H7 (cell line): ENCODE results near the gene C14orf119. TPM values are rescaled to one million over a fixed set of nuclear protein-coding genes. Genes with fewer than 3 reads are reported as not detected.

Experiments used
- DNase-seq: peaks from one replicate; pipeline ENCODE4 v3.0.0; 2012
- H3K27me3 ChIP-seq: 2 replicates; pipeline ENCODE4 v1.6.0; 2011; ENCODE audit warnings: mild to moderate bottlenecking, low read length; ENCODE audit not compliant: control insufficient read depth, insufficient read depth
- H3K36me3 ChIP-seq: replicated peaks from 2 replicates; pipeline ENCODE4 v1.5.1; 2011; ENCODE audit warnings: low read length; ENCODE audit not compliant: control insufficient read depth, insufficient read depth
- H3K4me3 ChIP-seq: 2 replicates; pipeline ENCODE4 v1.5.1; 2011; ENCODE audit warnings: low read depth, mild to moderate bottlenecking, control low read depth, low read length, moderate library complexity; ENCODE audit not compliant: insufficient read depth
- total RNA-seq: library from RNA; depleted of rRNA; stranded (reverse); fragments of >200 nt; shearing (Covaris generic); gene quantifications from 2 replicates; pipeline ENCODE4 v1.2.3, GENCODE V29; 2014; rRNA removed

C14orf119 gene
- total RNA-seq, 1 experiment from 2014 or later = 97.8 TPM

- Histone ChIP-seq H3K36me3 (peaks cover 8% of the 10 kb centered on the region), H3K27me3 (no peaks in the 10 kb centered on the region), H3K4me3 (no peak overlapping the region)
- DNase-seq = peak; percentile 20
Observed at GRCh38 chr14:23146351-23146910, 51.1 kb downstream of the C14orf119 start.

- Histone ChIP-seq H3K4me3 (no peak overlapping the region), H3K27me3 (no peaks in the 10 kb centered on the region), H3K36me3 (peaks cover 8% of the 10 kb centered on the region)
- no peak for DNase-seq
Observed at GRCh38 chr14:23146980-23147379, 51.7 kb downstream of the C14orf119 start.

- H3K27me3 ChIP-seq = no peaks in the 10 kb centered on the region
- DNase-seq = peak; percentile 6
Observed at GRCh38 chr14:23147676-23148075, 52.4 kb downstream of the C14orf119 start.

GRCh38 chr14:23148591-23149249, 53.4 kb downstream of the C14orf119 start:
- peaks cover 3% of the 10 kb centered on the region for H3K36me3 ChIP-seq
- H3K4me3 ChIP-seq = no peak overlapping the region
- no peaks in the 10 kb centered on the region for H3K27me3 ChIP-seq
- peak; percentile 4 for DNase-seq

More at GRCh38 chr14:23147676-23148075, 52.4 kb downstream of the C14orf119 start:
- Histone ChIP-seq H3K36me3 (peaks cover 8% of the 10 kb centered on the region), H3K4me3 (no peak overlapping the region)

GRCh38 chr14:23149745-23150144, 54.4 kb downstream of the C14orf119 start:
- peaks cover 3% of the 10 kb centered on the region for H3K36me3 ChIP-seq
- H3K27me3 ChIP-seq = no peaks in the 10 kb centered on the region
- H3K4me3 ChIP-seq = no peak overlapping the region
- DNase-seq = no peak

Other genes starting within 250 kb of the C14orf119 start
- gene LRP10, start 223.8 kb upstream of the C14orf119 start, total RNA-seq = 9.5 and 19.3 TPM in 2 replicates
- gene REM2, start 212.3 kb upstream of the C14orf119 start, total RNA-seq = 0.33 and 0.73 TPM in 2 replicates
- 41.9 and 45.0 TPM in 2 replicates for gene RBM23, start 176.4 kb upstream of the C14orf119 start, total RNA-seq
- 86.7 and 114 TPM in 2 replicates for gene PRMT5, start 166.1 kb upstream of the C14orf119 start, total RNA-seq
- gene HAUS4, start 138.4 kb upstream of the C14orf119 start, total RNA-seq = 96.5 and 104 TPM in 2 replicates
- gene AJUBA, start 113.0 kb upstream of the C14orf119 start, total RNA-seq = 27.0 and 27.5 TPM in 2 replicates
- 13.2 and 16.9 TPM in 2 replicates for gene C14orf93, start 85.4 kb upstream of the C14orf119 start, total RNA-seq
- gene PSMB5, start 60.6 kb upstream of the C14orf119 start, total RNA-seq = 262 and 328 TPM in 2 replicates
- gene PSMB11, start 53.3 kb upstream of the C14orf119 start, total RNA-seq = not detected in 2 replicates
- 9.7 and 12.3 TPM in 2 replicates for gene CDH24, start 38.0 kb upstream of the C14orf119 start, total RNA-seq
- 83.4 and 89.5 TPM in 2 replicates for gene ACIN1, start 369 bp upstream of the C14orf119 start, total RNA-seq
- gene CIROP, start 9.5 kb downstream of the C14orf119 start, total RNA-seq = 0.42 TPM in 1 of 2 replicates, not detected in the other
- 0.44 TPM in 1 of 2 replicates, not detected in the other for gene CEBPE, start 23.8 kb downstream of the C14orf119 start, total RNA-seq
- gene SLC7A8, start 88.2 kb downstream of the C14orf119 start, total RNA-seq = 66.7 and 79.1 TPM in 2 replicates
- gene RNF212B, start 142.4 kb downstream of the C14orf119 start, total RNA-seq = 0.24 TPM in 1 of 2 replicates, not detected in the other
- gene HOMEZ, start 190.6 kb downstream of the C14orf119 start, total RNA-seq = 5.9 and 7.8 TPM in 2 replicates
- 1.0 and 2.0 TPM in 2 replicates for gene PPP1R3E, start 207.4 kb downstream of the C14orf119 start, total RNA-seq
- 8.8 and 14.2 TPM in 2 replicates for gene BCL2L2, start 211.3 kb downstream of the C14orf119 start, total RNA-seq
- gene PABPN1, start 226.0 kb downstream of the C14orf119 start, total RNA-seq = 143 and 174 TPM in 2 replicates